ENCODE measurements around the gene AANAT. TPM values are rescaled to one million over a fixed set of nuclear protein-coding genes. Genes with fewer than 3 reads are reported as not detected.
"Not testable (repeated sequence)": the region's sequence is repeated elsewhere in the genome, so short reads cannot be mapped to it uniquely, and the experiment has no call there.

AANAT gene
- total RNA-seq, 3 donors from 2014 or later (not counting 1 experiment from before 2014, with no cell fraction given), result 0.28 to 0.50 TPM; not detected in 1

GRCh38 chr17:76511668-76512365, 44.4 kb downstream of the AANAT start:
- Histone ChIP-seq H3K27me3 (ENCODE audit: control insufficient read depth, insufficient read depth, low read length) (no peaks in the 10 kb centered on the region), H3K9me3 (ENCODE audit: control insufficient read depth, insufficient read depth, low read length) (no peaks in the 10 kb centered on the region), H3K27ac (ENCODE audit: low read length) (peak overlapping the region; percentile 1), H3K4me1 (ENCODE audit: control insufficient read depth, insufficient read depth, low read length) (peaks cover 66% of the 10 kb centered on the region), H3K36me3 (ENCODE audit: control insufficient read depth, insufficient read depth, low read length) (no peaks in the 10 kb centered on the region), H3K4me3 (ENCODE audit: low read length) (no peak overlapping the region)
- WGBS (ENCODE audit: insufficient coverage), result 79% methylated on average over 13 of the region's 13 CpGs
- DNase-seq (peak in 1 of 2 donors; percentile 46), ATAC-seq (no peak)
- H3K4me3 Mint-ChIP-seq, result no peak overlapping the region
- no peaks in the 10 kb centered on the region for H3K27me3 Mint-ChIP-seq (ENCODE audit: low read depth in 2 of 2)
- no peak for TF ChIP-seq CTCF (IDR thresholded peaks at IDR 0.05)
- peak overlapping the region; percentile 53 to 58 for H3K27ac Mint-ChIP-seq
- H3K36me3 Mint-ChIP-seq, result no peaks in the 10 kb centered on the region
- peaks cover 43 to 49% of the 10 kb centered on the region in 2 donors for H3K4me1 Mint-ChIP-seq
- no peaks in the 10 kb centered on the region for H3K9me3 Mint-ChIP-seq
- intact Hi-C loops (cut with micrococcal nuclease), result loop anchor here (10.0 kb wide), 1 partner anchor 247 kb away; the partner anchor contains the start of gene UBALD2

GRCh38 chr17:76512366-76513305, 45.2 kb downstream of the AANAT start:
- H3K36me3 ChIP-seq (ENCODE audit: control insufficient read depth, insufficient read depth, low read length), result no peaks in the 10 kb centered on the region
- intact Hi-C loops (cut with micrococcal nuclease), result loop anchor here (10.0 kb wide), 1 partner anchor 248 kb away; the partner anchor contains the start of gene UBALD2
- no peaks in the 10 kb centered on the region for H3K27me3 ChIP-seq (ENCODE audit: control insufficient read depth, insufficient read depth, low read length)
- Mint-ChIP-seq H3K27me3 (ENCODE audit: low read depth in 2 of 2) (no peaks in the 10 kb centered on the region), H3K36me3 (no peaks in the 10 kb centered on the region), H3K9me3 (no peaks in the 10 kb centered on the region), H3K4me1 (peaks cover 43 to 46% of the 10 kb centered on the region in 2 donors), H3K27ac (peak overlapping the region; percentile 92 to 96), H3K4me3 (peak overlapping the region; percentile 68)
- TF ChIP-seq CTCF (IDR thresholded peaks at IDR 0.05), result no peak
- ATAC-seq, result no peak
- peaks cover 69% of the 10 kb centered on the region for H3K4me1 ChIP-seq (ENCODE audit: control insufficient read depth, insufficient read depth, low read length)
- no peaks in the 10 kb centered on the region for H3K9me3 ChIP-seq (ENCODE audit: control insufficient read depth, insufficient read depth, low read length)
- DNase-seq, result no peak
- WGBS (ENCODE audit: insufficient coverage), result 88% methylated on average over 22 of the region's 22 CpGs
- H3K27ac ChIP-seq (ENCODE audit: low read length), result peak overlapping the region; percentile 86
- H3K4me3 ChIP-seq (ENCODE audit: low read length), result no peak overlapping the region

GRCh38 chr17:76513306-76513692, 45.9 kb downstream of the AANAT start:
- H3K4me1 ChIP-seq (ENCODE audit: control insufficient read depth, insufficient read depth, low read length), result peaks cover 76% of the 10 kb centered on the region
- no peaks in the 10 kb centered on the region for H3K36me3 ChIP-seq (ENCODE audit: control insufficient read depth, insufficient read depth, low read length)
- Mint-ChIP-seq H3K36me3 (no peaks in the 10 kb centered on the region), H3K27me3 (ENCODE audit: low read depth in 2 of 2) (no peaks in the 10 kb centered on the region), H3K9me3 (no peaks in the 10 kb centered on the region), H3K4me3 (peak overlapping the region; percentile 68), H3K4me1 (peaks cover 43 to 51% of the 10 kb centered on the region in 2 donors), H3K27ac (peak overlapping the region; percentile 92 to 96)
- peak overlapping the region; percentile 86 for H3K27ac ChIP-seq (ENCODE audit: low read length)
- DNase-seq, result no peak
- H3K4me3 ChIP-seq (ENCODE audit: low read length), result no peak overlapping the region
- intact Hi-C loops (cut with micrococcal nuclease), result loop anchor here (10.0 kb wide), 1 partner anchor 248 kb away; the partner anchor contains the start of gene UBALD2
- no peak for ATAC-seq
- WGBS (ENCODE audit: insufficient coverage), result 74% methylated on average over 6 of the region's 6 CpGs
- no peak for TF ChIP-seq CTCF (IDR thresholded peaks at IDR 0.05)
- no peaks in the 10 kb centered on the region for H3K9me3 ChIP-seq (ENCODE audit: control insufficient read depth, insufficient read depth, low read length)
- no peaks in the 10 kb centered on the region for H3K27me3 ChIP-seq (ENCODE audit: control insufficient read depth, insufficient read depth, low read length)

GRCh38 chr17:76514355-76514754, 47.0 kb downstream of the AANAT start:
- H3K27me3 ChIP-seq (ENCODE audit: control insufficient read depth, insufficient read depth, low read length); H3K36me3 ChIP-seq (ENCODE audit: control insufficient read depth, insufficient read depth, low read length); H3K36me3 Mint-ChIP-seq; DNase-seq; H3K27me3 Mint-ChIP-seq (ENCODE audit: low read depth in 2 of 2); H3K9me3 ChIP-seq (ENCODE audit: control insufficient read depth, insufficient read depth, low read length); H3K9me3 Mint-ChIP-seq; H3K4me3 ChIP-seq (ENCODE audit: low read length); ATAC-seq: not testable (repeated sequence)
- Histone ChIP-seq H3K27ac (ENCODE audit: low read length) (peak overlapping the region; percentile 86), H3K4me1 (ENCODE audit: control insufficient read depth, insufficient read depth, low read length) (peaks cover 82% of the 10 kb centered on the region)
- Mint-ChIP-seq H3K27ac (peak overlapping the region; percentile 92 to 96), H3K4me1 (peaks cover 43 to 57% of the 10 kb centered on the region in 2 donors), H3K4me3 (peak overlapping the region; percentile 77)
- 98% methylated on average over 6 of the region's 6 CpGs for WGBS (ENCODE audit: insufficient coverage)
- intact Hi-C loops (cut with micrococcal nuclease), result loop anchor here (2.0 to 10.0 kb wide), 2 partner anchors 22 to 250 kb away; partner anchors contain the start of gene UBALD2
